Duodenal mucosa (tissue), 2 donors: ENCODE results near the gene G6PC3.
"Not testable (repeated sequence)": the region's sequence is repeated elsewhere in the genome, so short reads cannot be mapped to it uniquely, and the experiment has no call there.

ENCODE experiments used
- H3K27ac ChIP-seq: one replicate; pipeline ENCODE4 v1.7.0; 2013; ENCODE audit warnings: low read depth, low read length
- H3K27me3 ChIP-seq, 2 donors: one replicate each; pipeline ENCODE4 v1.7.0; 2013; ENCODE audit warnings: low read length in 2 of 2, control low read depth in 1 of 2; ENCODE audit not compliant: insufficient read depth in 2 of 2, control insufficient read depth in 1 of 2
- H3K36me3 ChIP-seq, 2 donors: one replicate each; pipeline ENCODE4 v1.7.0; 2013; ENCODE audit warnings: low read length in 2 of 2, control low read depth in 1 of 2; ENCODE audit not compliant: insufficient read depth in 2 of 2, control insufficient read depth in 1 of 2
- H3K4me1 ChIP-seq, 2 donors: one replicate each; pipeline ENCODE4 v1.7.0; 2013; ENCODE audit warnings: low read length in 2 of 2, control low read depth in 1 of 2; ENCODE audit not compliant: insufficient read depth in 2 of 2, control insufficient read depth in 1 of 2
- H3K4me3 ChIP-seq, 2 donors: one replicate each; pipeline ENCODE4 v1.7.0; 2013; ENCODE audit warnings: low read length in 2 of 2, low read depth in 1 of 2
- H3K9ac ChIP-seq, 2 donors: one replicate each; pipeline ENCODE4 v1.7.0; 2013; ENCODE audit warnings: low read length in 2 of 2, low read depth in 1 of 2
- H3K9me3 ChIP-seq, 2 donors: one replicate each; pipeline ENCODE4 v1.7.0; 2013; ENCODE audit warnings: low read length in 2 of 2, control low read depth in 1 of 2; ENCODE audit not compliant: control insufficient read depth in 1 of 2

G6PC3 gene

GRCh38 chr17:44092051-44092450, 21.5 kb downstream of the G6PC3 start:
- Histone ChIP-seq H3K36me3 (peaks cover 5 to 29% of the 10 kb centered on the region in 2 donors), H3K27ac (no peak overlapping the region), H3K9ac (no peak overlapping the region), H3K4me3 (no peak overlapping the region), H3K9me3 (no peaks in the 10 kb centered on the region), H3K27me3 (no peaks in the 10 kb centered on the region), H3K4me1 (peaks cover 10 to 14% of the 10 kb centered on the region in 2 donors)

- Histone ChIP-seq H3K9ac (no peak overlapping the region), H3K4me1 (peaks cover 20% of the 10 kb centered on the region in 2 donors), H3K27me3 (no peaks in the 10 kb centered on the region), H3K36me3 (peaks cover 5 to 29% of the 10 kb centered on the region in 2 donors), H3K27ac (no peak overlapping the region), H3K4me3 (no peak overlapping the region), H3K9me3 (no peaks in the 10 kb centered on the region)
These were observed 22.8 kb downstream of the G6PC3 start for GRCh38 chr17:44093231-44093900.

GRCh38 chr17:44094701-44095387, 24.3 kb downstream of the G6PC3 start:
- Histone ChIP-seq H3K9ac (no peak overlapping the region), H3K36me3 (peaks cover 5 to 26% of the 10 kb centered on the region in 2 donors), H3K9me3 (no peaks in the 10 kb centered on the region), H3K4me3 (no peak overlapping the region), H3K27me3 (no peaks in the 10 kb centered on the region), H3K4me1 (peaks cover 20% of the 10 kb centered on the region in 2 donors), H3K27ac (no peak overlapping the region)

GRCh38 chr17:44095388-44095646, 24.8 kb downstream of the G6PC3 start:
- Histone ChIP-seq H3K9me3 (no peaks in the 10 kb centered on the region), H3K27ac (no peak overlapping the region), H3K36me3 (peaks cover 5 to 26% of the 10 kb centered on the region in 2 donors), H3K4me3 (peak overlapping the region in 1 of 2 donors; percentile 34), H3K27me3 (no peaks in the 10 kb centered on the region), H3K4me1 (peaks cover 20% of the 10 kb centered on the region in 2 donors), H3K9ac (peak overlapping the region in 1 of 2 donors; percentile 52)

- H3K4me3 ChIP-seq, result peak overlapping the region; percentile 34 to 50
- H3K4me1 ChIP-seq, result peaks cover 20% of the 10 kb centered on the region in 2 donors
- no peaks in the 10 kb centered on the region for H3K27me3 ChIP-seq
- peaks cover 5 to 25% of the 10 kb centered on the region in 2 donors for H3K36me3 ChIP-seq
- no peaks in the 10 kb centered on the region for H3K9me3 ChIP-seq
- H3K9ac ChIP-seq, result peak overlapping the region in 1 of 2 donors; percentile 52
- H3K27ac ChIP-seq, result peak overlapping the region; percentile 82
These were observed 25.3 kb downstream of the G6PC3 start for GRCh38 chr17:44095647-44096496.

- Histone ChIP-seq H3K9me3 (no peaks in the 10 kb centered on the region), H3K4me1 (peaks cover 20% of the 10 kb centered on the region in 2 donors), H3K36me3 (peaks cover 0 to 10% of the 10 kb centered on the region in 2 donors), H3K27me3 (no peaks in the 10 kb centered on the region), H3K4me3 (no peak overlapping the region), H3K9ac (no peak overlapping the region), H3K27ac (no peak overlapping the region)
These were observed 26.8 kb downstream of the G6PC3 start for GRCh38 chr17:44097110-44097958.

- not testable (repeated sequence) for H3K9ac ChIP-seq, H3K4me3 ChIP-seq, H3K36me3 ChIP-seq, H3K9me3 ChIP-seq, H3K27ac ChIP-seq, H3K27me3 ChIP-seq
- H3K4me1 ChIP-seq, result peaks cover 8 to 11% of the 10 kb centered on the region in 2 donors
These were observed 31.3 kb downstream of the G6PC3 start for GRCh38 chr17:44101858-44102257.

GRCh38 chr17:44102849-44103622, 32.5 kb downstream of the G6PC3 start:
- Histone ChIP-seq H3K9ac (no peak overlapping the region), H3K27ac (no peak overlapping the region), H3K27me3 (no peaks in the 10 kb centered on the region), H3K36me3 (peaks cover 0 to 6% of the 10 kb centered on the region in 2 donors), H3K4me1 (peaks cover 6% of the 10 kb centered on the region in 2 donors), H3K4me3 (no peak overlapping the region), H3K9me3 (no peaks in the 10 kb centered on the region)

GRCh38 chr17:44105483-44105882, 34.9 kb downstream of the G6PC3 start:
- peaks cover 27 to 29% of the 10 kb centered on the region in 2 donors for H3K4me1 ChIP-seq
- H3K27me3 ChIP-seq, result no peaks in the 10 kb centered on the region
- H3K9ac ChIP-seq, result no peak overlapping the region
- no peaks in the 10 kb centered on the region for H3K9me3 ChIP-seq
- no peak overlapping the region for H3K27ac ChIP-seq
- H3K4me3 ChIP-seq, result no peak overlapping the region
- H3K36me3 ChIP-seq, result peaks cover 0 to 6% of the 10 kb centered on the region in 2 donors
